ENCODE results near the gene MEG3. TPM values are rescaled to one million over a fixed set of nuclear protein-coding genes. Genes with fewer than 3 reads are reported as not detected.

MEG3 gene
- total and polyA plus RNA-seq, 4 experiments from 2014 or later, result not detected

- H3K4me3 Mint-ChIP-seq, result no peak overlapping the region
- H3K36me3 ChIP-seq (ENCODE audit: insufficient read depth, low read length), result no peaks in the 10 kb centered on the region
- no peaks in the 10 kb centered on the region for H3K9me3 Mint-ChIP-seq
- ChIA-PET POLR2A (ENCODE audit: partially characterized antibody) (no interaction called here), CTCF (ENCODE audit: partially characterized antibody) (no interaction called here)
- no peaks in the 10 kb centered on the region for H3K9me3 ChIP-seq (ENCODE audit: control insufficient read depth in 1 of 2, low read length in 2 of 2)
- H3K27me3 ChIP-seq (ENCODE audit: insufficient read depth, low read length), result no peaks in the 10 kb centered on the region
- intact Hi-C loops (cut with micrococcal nuclease), result no loop called here
- H3K4me1 Mint-ChIP-seq, result no peaks in the 10 kb centered on the region
- no peaks in the 10 kb centered on the region for H3K36me3 Mint-ChIP-seq
- H3K27ac Mint-ChIP-seq, result no peak overlapping the region
- no peak overlapping the region for H3K4me3 ChIP-seq (ENCODE audit: low read length in 2 of 2)
- H3K27ac ChIP-seq (ENCODE audit: low read depth, low read length), result no peak overlapping the region
- peaks cover 1 to 3% of the 10 kb centered on the region in 2 donors for H3K27me3 Mint-ChIP-seq
- no peak for DNase-seq
- no peaks in the 10 kb centered on the region for H3K4me1 ChIP-seq (ENCODE audit: insufficient read depth, low read length)
Measured at GRCh38 chr14:100841066-100841760, 15.3 kb downstream of the MEG3 start.

- Histone ChIP-seq H3K9me3 (ENCODE audit: control insufficient read depth in 1 of 2, low read length in 2 of 2) (no peaks in the 10 kb centered on the region), H3K27ac (ENCODE audit: low read depth, low read length) (no peak overlapping the region), H3K27me3 (ENCODE audit: insufficient read depth, low read length) (no peaks in the 10 kb centered on the region), H3K4me1 (ENCODE audit: insufficient read depth, low read length) (no peaks in the 10 kb centered on the region), H3K36me3 (ENCODE audit: insufficient read depth, low read length) (no peaks in the 10 kb centered on the region), H3K4me3 (ENCODE audit: low read length in 2 of 2) (no peak overlapping the region)
- peaks cover under 1 to 3% of the 10 kb centered on the region in 2 donors for H3K27me3 Mint-ChIP-seq
- CTCF ChIA-PET (ENCODE audit: partially characterized antibody), result interaction anchor here (1.0 kb wide), 1 partner anchor 9 kb away, joined by 4 read pairs; no protein-coding TSS in a partner anchor
- no peaks in the 10 kb centered on the region for H3K9me3 Mint-ChIP-seq
- POLR2A ChIA-PET (ENCODE audit: partially characterized antibody), result no interaction called here
- DNase-seq, result no peak
- H3K4me1 Mint-ChIP-seq, result no peaks in the 10 kb centered on the region
- H3K27ac Mint-ChIP-seq, result no peak overlapping the region
- intact Hi-C loops (cut with micrococcal nuclease), result no loop called here
- H3K4me3 Mint-ChIP-seq, result no peak overlapping the region
- H3K36me3 Mint-ChIP-seq, result no peaks in the 10 kb centered on the region
Measured at GRCh38 chr14:100841761-100842403, 16.0 kb downstream of the MEG3 start.

GRCh38 chr14:100842799-100843198 lies 16.9 kb downstream of the MEG3 start:
- DNase-seq, result no peak
- Histone ChIP-seq H3K27ac (ENCODE audit: low read depth, low read length) (no peak overlapping the region), H3K4me3 (ENCODE audit: low read length in 2 of 2) (no peak overlapping the region), H3K27me3 (ENCODE audit: insufficient read depth, low read length) (no peaks in the 10 kb centered on the region), H3K4me1 (ENCODE audit: insufficient read depth, low read length) (no peaks in the 10 kb centered on the region), H3K36me3 (ENCODE audit: insufficient read depth, low read length) (no peaks in the 10 kb centered on the region), H3K9me3 (ENCODE audit: control insufficient read depth in 1 of 2, low read length in 2 of 2) (no peaks in the 10 kb centered on the region)
- Mint-ChIP-seq H3K4me1 (no peaks in the 10 kb centered on the region), H3K27me3 (no peaks in the 10 kb centered on the region), H3K27ac (no peak overlapping the region), H3K36me3 (no peaks in the 10 kb centered on the region), H3K9me3 (no peaks in the 10 kb centered on the region), H3K4me3 (no peak overlapping the region)
- intact Hi-C loops (cut with micrococcal nuclease), result no loop called here
- ChIA-PET POLR2A (ENCODE audit: partially characterized antibody) (no interaction called here), CTCF (ENCODE audit: partially characterized antibody) (interaction anchor here (1.0 kb wide), 1 partner anchor 8 kb away, joined by 4 read pairs; no protein-coding TSS in a partner anchor)

GRCh38 chr14:100844082-100844408 lies 18.1 kb downstream of the MEG3 start:
- POLR2A ChIA-PET (ENCODE audit: partially characterized antibody), result no interaction called here

GRCh38 chr14:100844421-100844820 lies 18.5 kb downstream of the MEG3 start:
- Histone ChIP-seq H3K4me3 (ENCODE audit: low read length in 2 of 2) (no peak overlapping the region), H3K36me3 (ENCODE audit: insufficient read depth, low read length) (no peaks in the 10 kb centered on the region), H3K27me3 (ENCODE audit: insufficient read depth, low read length) (no peaks in the 10 kb centered on the region), H3K9me3 (ENCODE audit: control insufficient read depth in 1 of 2, low read length in 2 of 2) (no peaks in the 10 kb centered on the region), H3K27ac (ENCODE audit: low read depth, low read length) (no peak overlapping the region), H3K4me1 (ENCODE audit: insufficient read depth, low read length) (peaks cover 5% of the 10 kb centered on the region)
- Mint-ChIP-seq H3K4me3 (no peak overlapping the region), H3K27ac (no peak overlapping the region), H3K36me3 (no peaks in the 10 kb centered on the region), H3K9me3 (no peaks in the 10 kb centered on the region), H3K4me1 (no peaks in the 10 kb centered on the region), H3K27me3 (no peaks in the 10 kb centered on the region)
- CTCF ChIA-PET (ENCODE audit: partially characterized antibody), result no interaction called here
- POLR2A ChIA-PET (ENCODE audit: partially characterized antibody), result no interaction called here
- DNase-seq, result no peak
- intact Hi-C loops (cut with micrococcal nuclease), result no loop called here

More at GRCh38 chr14:100844082-100844408, 18.1 kb downstream of the MEG3 start:
- Mint-ChIP-seq H3K9me3 (no peaks in the 10 kb centered on the region), H3K4me3 (no peak overlapping the region), H3K27me3 (no peaks in the 10 kb centered on the region), H3K27ac (no peak overlapping the region), H3K36me3 (no peaks in the 10 kb centered on the region), H3K4me1 (no peaks in the 10 kb centered on the region)
- Histone ChIP-seq H3K27me3 (ENCODE audit: insufficient read depth, low read length) (no peaks in the 10 kb centered on the region), H3K36me3 (ENCODE audit: insufficient read depth, low read length) (no peaks in the 10 kb centered on the region), H3K9me3 (ENCODE audit: control insufficient read depth in 1 of 2, low read length in 2 of 2) (no peaks in the 10 kb centered on the region), H3K27ac (ENCODE audit: low read depth, low read length) (no peak overlapping the region), H3K4me3 (ENCODE audit: low read length in 2 of 2) (no peak overlapping the region), H3K4me1 (ENCODE audit: insufficient read depth, low read length) (peaks cover 1% of the 10 kb centered on the region)
- CTCF ChIA-PET (ENCODE audit: partially characterized antibody), result no interaction called here
- DNase-seq, result no peak
- intact Hi-C loops (cut with micrococcal nuclease), result no loop called here

- Mint-ChIP-seq H3K4me3 (no peak overlapping the region), H3K36me3 (no peaks in the 10 kb centered on the region), H3K4me1 (no peaks in the 10 kb centered on the region), H3K27me3 (no peaks in the 10 kb centered on the region), H3K27ac (no peak overlapping the region), H3K9me3 (no peaks in the 10 kb centered on the region)
- peaks cover 9% of the 10 kb centered on the region for H3K4me1 ChIP-seq (ENCODE audit: insufficient read depth, low read length)
- ChIA-PET POLR2A (ENCODE audit: partially characterized antibody) (no interaction called here), CTCF (ENCODE audit: partially characterized antibody) (no interaction called here)
- H3K4me3 ChIP-seq (ENCODE audit: low read length in 2 of 2), result no peak overlapping the region
- no peak overlapping the region for H3K27ac ChIP-seq (ENCODE audit: low read depth, low read length)
- intact Hi-C loops (cut with micrococcal nuclease), result no loop called here
- no peak for DNase-seq
- no peaks in the 10 kb centered on the region for H3K9me3 ChIP-seq (ENCODE audit: control insufficient read depth in 1 of 2, low read length in 2 of 2)
- no peaks in the 10 kb centered on the region for H3K36me3 ChIP-seq (ENCODE audit: insufficient read depth, low read length)
- no peaks in the 10 kb centered on the region for H3K27me3 ChIP-seq (ENCODE audit: insufficient read depth, low read length)
Measured at GRCh38 chr14:100844846-100845245, 18.9 kb downstream of the MEG3 start.

- POLR2A ChIA-PET (ENCODE audit: partially characterized antibody), result no interaction called here
- H3K27ac ChIP-seq (ENCODE audit: low read depth, low read length), result no peak overlapping the region
- no peaks in the 10 kb centered on the region for H3K27me3 Mint-ChIP-seq
- no peaks in the 10 kb centered on the region for H3K36me3 Mint-ChIP-seq
- H3K27me3 ChIP-seq (ENCODE audit: insufficient read depth, low read length), result no peaks in the 10 kb centered on the region
- no peaks in the 10 kb centered on the region for H3K9me3 Mint-ChIP-seq
- no peak overlapping the region for H3K4me3 Mint-ChIP-seq
- no peaks in the 10 kb centered on the region for H3K4me1 Mint-ChIP-seq
- CTCF ChIA-PET (ENCODE audit: partially characterized antibody), result no interaction called here
- intact Hi-C loops (cut with micrococcal nuclease), result no loop called here
- H3K4me1 ChIP-seq (ENCODE audit: insufficient read depth, low read length), result peaks cover 9% of the 10 kb centered on the region
- no peaks in the 10 kb centered on the region for H3K9me3 ChIP-seq (ENCODE audit: control insufficient read depth in 1 of 2, low read length in 2 of 2)
- H3K27ac Mint-ChIP-seq, result no peak overlapping the region
- H3K36me3 ChIP-seq (ENCODE audit: insufficient read depth, low read length), result no peaks in the 10 kb centered on the region
- no peak overlapping the region for H3K4me3 ChIP-seq (ENCODE audit: low read length in 2 of 2)
- DNase-seq, result no peak
Measured at GRCh38 chr14:100845341-100845740, 19.4 kb downstream of the MEG3 start.
